ENCODE results near the gene AHCYL2. TPM values are rescaled to one million over a fixed set of nuclear protein-coding genes. Genes with fewer than 3 reads are reported as not detected.

AHCYL2 gene
- total and polyA plus RNA-seq, 12 donors, result 6.6 to 57.1 (median 21.7) TPM

DNA sequence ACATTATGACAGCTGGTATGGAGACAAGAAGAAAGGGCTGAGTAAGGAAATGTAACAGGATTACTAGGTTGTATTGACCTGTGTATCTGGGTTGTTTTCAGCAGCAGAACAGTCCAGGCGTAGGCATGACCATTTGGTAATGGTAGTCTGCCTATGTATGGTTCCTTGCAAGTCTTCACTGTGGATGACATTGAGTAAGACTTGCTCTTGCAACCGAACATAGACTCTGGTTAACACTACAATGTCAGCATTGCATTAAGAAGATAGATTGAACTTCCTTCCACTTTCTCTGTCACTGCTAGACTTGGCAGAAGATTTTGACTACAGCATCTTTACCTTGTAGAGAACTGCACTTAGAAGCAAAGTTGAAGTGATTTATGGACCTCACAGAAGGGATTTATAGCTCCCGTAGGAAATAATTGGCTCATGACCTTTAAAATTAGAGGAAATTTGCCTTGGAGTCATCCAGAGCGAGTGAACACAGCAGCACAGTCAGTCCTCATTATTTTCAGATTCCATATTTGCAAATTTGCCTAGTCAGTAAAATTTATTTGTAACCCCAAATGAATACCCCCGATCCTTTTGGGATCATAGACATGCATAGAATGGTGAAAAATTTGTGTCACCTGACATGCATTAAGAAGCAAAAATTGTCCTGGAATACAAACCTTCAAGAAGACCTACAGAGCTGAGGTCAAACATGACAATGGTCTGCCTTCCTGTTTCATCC lies 129.8 kb downstream of the AHCYL2 start:
- no peaks in the 10 kb centered on the region for H3K4me1 ChIP-seq (replicated peaks in 1 of 2)
- no peak for TF ChIP-seq POLR2A (IDR thresholded peaks at IDR 0.05)
- TF ChIP-seq, protein P1, sequence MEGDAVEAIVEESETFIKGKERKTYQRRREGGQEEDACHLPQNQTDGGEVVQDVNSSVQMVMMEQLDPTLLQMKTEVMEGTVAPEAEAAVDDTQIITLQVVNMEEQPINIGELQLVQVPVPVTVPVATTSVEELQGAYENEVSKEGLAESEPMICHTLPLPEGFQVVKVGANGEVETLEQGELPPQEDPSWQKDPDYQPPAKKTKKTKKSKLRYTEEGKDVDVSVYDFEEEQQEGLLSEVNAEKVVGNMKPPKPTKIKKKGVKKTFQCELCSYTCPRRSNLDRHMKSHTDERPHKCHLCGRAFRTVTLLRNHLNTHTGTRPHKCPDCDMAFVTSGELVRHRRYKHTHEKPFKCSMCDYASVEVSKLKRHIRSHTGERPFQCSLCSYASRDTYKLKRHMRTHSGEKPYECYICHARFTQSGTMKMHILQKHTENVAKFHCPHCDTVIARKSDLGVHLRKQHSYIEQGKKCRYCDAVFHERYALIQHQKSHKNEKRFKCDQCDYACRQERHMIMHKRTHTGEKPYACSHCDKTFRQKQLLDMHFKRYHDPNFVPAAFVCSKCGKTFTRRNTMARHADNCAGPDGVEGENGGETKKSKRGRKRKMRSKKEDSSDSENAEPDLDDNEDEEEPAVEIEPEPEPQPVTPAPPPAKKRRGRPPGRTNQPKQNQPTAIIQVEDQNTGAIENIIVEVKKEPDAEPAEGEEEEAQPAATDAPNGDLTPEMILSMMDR (IDR thresholded peaks at IDR 0.05), result no peak
- no peak for DNase-seq
- H3K27me3 ChIP-seq, result no peaks in the 10 kb centered on the region
- whole genome bisulfite sequencing, 4 donors, result 65 to 75% (median 73%) methylated on average over 5 of the region's 5 CpGs
- H3K36me3 ChIP-seq (replicated peaks in 1 of 2), result no peaks in the 10 kb centered on the region
- H3K9me3 ChIP-seq (replicated peaks in 1 of 3), result no peaks in the 10 kb centered on the region
- no peak overlapping the region for H3K4me3 ChIP-seq
- intact Hi-C loops (cut with DNase I), result no loop called here
- H3K27ac ChIP-seq, result no peak overlapping the region

DNA sequence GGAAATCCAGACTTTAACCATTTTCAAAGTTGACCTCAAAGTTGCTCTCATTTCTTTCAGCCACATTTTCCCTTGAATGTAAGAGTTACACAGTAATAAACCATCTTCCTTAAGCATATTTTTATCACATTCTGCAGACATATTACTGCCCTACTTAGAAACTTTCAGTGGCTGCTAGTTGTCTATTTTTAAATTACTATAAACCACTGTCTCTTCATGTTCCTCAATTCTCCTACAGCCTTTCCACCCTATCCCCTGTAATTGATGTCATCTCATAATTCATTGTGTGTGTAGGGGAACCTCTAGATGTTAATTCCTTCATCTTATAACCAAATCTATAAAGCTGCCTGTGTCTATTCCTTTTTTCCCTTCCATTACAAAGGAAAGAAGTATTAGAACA lies 131.3 kb downstream of the AHCYL2 start:
- TF ChIP-seq POLR2A (IDR thresholded peaks at IDR 0.05), result no peak
- TF ChIP-seq, protein P1 (IDR thresholded peaks at IDR 0.05), result no peak
- no peak overlapping the region for H3K4me3 ChIP-seq
- H3K27ac ChIP-seq, result no peak overlapping the region
- intact Hi-C loops (cut with DNase I), result no loop called here
- no peaks in the 10 kb centered on the region for H3K4me1 ChIP-seq (replicated peaks in 1 of 2)
- no peaks in the 10 kb centered on the region for H3K9me3 ChIP-seq (replicated peaks in 1 of 3)
- H3K36me3 ChIP-seq (replicated peaks in 1 of 2), result no peaks in the 10 kb centered on the region
- H3K27me3 ChIP-seq, result no peaks in the 10 kb centered on the region
- DNase-seq, result no peak

DNA sequence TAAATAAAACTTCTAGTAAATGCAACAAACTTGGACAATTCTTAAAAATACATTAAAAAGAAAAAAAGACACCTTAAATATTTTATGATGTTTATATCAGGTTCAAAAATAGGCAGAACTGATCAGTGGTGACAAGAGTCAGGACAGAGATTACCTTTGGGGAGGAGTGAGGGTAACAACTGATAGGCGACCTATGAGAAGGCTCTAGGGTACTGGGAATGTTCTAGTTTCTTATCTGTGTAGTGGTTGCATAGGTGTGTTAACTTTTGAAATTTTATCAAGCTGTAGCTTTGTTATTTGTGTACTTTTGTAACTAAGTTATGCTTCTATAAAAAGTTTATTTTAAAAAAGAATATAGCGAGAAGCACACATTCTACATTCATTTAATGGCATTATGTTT lies 134.3 kb downstream of the AHCYL2 start:
- no peak overlapping the region for H3K4me3 ChIP-seq
- no peaks in the 10 kb centered on the region for H3K9me3 ChIP-seq (replicated peaks in 1 of 3)
- TF ChIP-seq POLR2A (IDR thresholded peaks at IDR 0.05), result no peak
- TF ChIP-seq, protein P1 (IDR thresholded peaks at IDR 0.05), result no peak
- intact Hi-C loops (cut with DNase I), result no loop called here
- no peak overlapping the region for H3K27ac ChIP-seq
- 90 to 97% (median 94%) methylated on average over 2 of the region's 2 CpGs for WGBS, 4 donors
- DNase-seq, result no peak
- no peaks in the 10 kb centered on the region for H3K36me3 ChIP-seq (replicated peaks in 1 of 2)
- H3K27me3 ChIP-seq, result no peaks in the 10 kb centered on the region
- H3K4me1 ChIP-seq (replicated peaks in 1 of 2), result no peaks in the 10 kb centered on the region

DNA sequence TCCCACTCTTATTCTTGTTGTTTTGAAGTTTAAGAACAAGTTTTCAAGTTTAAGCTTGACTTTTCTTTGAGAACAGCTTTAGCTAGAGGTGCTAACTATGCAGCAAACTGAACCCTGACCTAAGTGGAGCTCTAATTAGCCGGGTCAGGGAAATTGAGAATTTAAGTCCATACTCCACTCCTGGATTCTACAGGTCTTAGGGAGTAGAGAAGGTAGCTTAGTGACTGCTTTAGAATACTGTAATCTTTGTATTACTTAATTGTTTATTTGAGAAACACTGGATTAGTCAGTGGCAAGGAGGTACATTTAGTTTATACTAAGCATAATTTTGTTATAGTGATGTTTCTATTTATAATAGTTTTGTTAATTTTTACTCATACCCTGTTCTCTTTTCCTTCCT lies 134.8 kb downstream of the AHCYL2 start:
- TF ChIP-seq POLR2A (IDR thresholded peaks at IDR 0.05), result no peak
- TF ChIP-seq, protein P1 (IDR thresholded peaks at IDR 0.05), result no peak
- H3K36me3 ChIP-seq (replicated peaks in 1 of 2), result no peaks in the 10 kb centered on the region
- no peak overlapping the region for H3K4me3 ChIP-seq
- no peaks in the 10 kb centered on the region for H3K9me3 ChIP-seq (replicated peaks in 1 of 3)
- H3K4me1 ChIP-seq (replicated peaks in 1 of 2), result no peaks in the 10 kb centered on the region
- WGBS, 4 donors, result 93 to 97% (median 95%) methylated on average over 1 of the region's 1 CpG
- H3K27me3 ChIP-seq, result no peaks in the 10 kb centered on the region
- DNase-seq, result no peak
- no peak overlapping the region for H3K27ac ChIP-seq
- intact Hi-C loops (cut with DNase I), result loop anchor here in 1 of 2 donors (10.0 kb wide), 1 partner anchor 285 kb away; no protein-coding TSS in a partner anchor

Data from adrenal gland (tissue), 12 donors.